Loucy (cell line): ENCODE results near the gene MYO5C.

Experiments
- H2AFZ ChIP-seq: fragments of 200-600 bp; sonication (generic); 2 replicates; pipeline ENCODE4 v1.6.0; 2016; ENCODE audit warnings: antibody characterized with exemption, mild to moderate bottlenecking, low read length, moderate library complexity
- H3F3A ChIP-seq: fragments of 200-600 bp; 2 replicates; pipeline ENCODE4 v1.6.0; 2016; ENCODE audit warnings: antibody characterized with exemption, low read depth, mild to moderate bottlenecking
- H3K27me3 ChIP-seq: fragments of 200-600 bp; sonication (generic); 2 replicates; pipeline ENCODE4 v1.6.1; 2014; ENCODE audit warnings: low read length, mild to moderate bottlenecking; ENCODE audit not compliant: insufficient read depth, poor library complexity, severe bottlenecking
- H3K36me3 ChIP-seq: fragments of 200-600 bp; sonication (generic); 2 replicates; pipeline ENCODE4 v1.6.1; 2016; ENCODE audit warnings: low read length; ENCODE audit not compliant: insufficient read depth
- H3K4me1 ChIP-seq: fragments of 200-600 bp; sonication (generic); 2 replicates; pipeline ENCODE4 v1.5.1; 2014; ENCODE audit warnings: low read length, mild to moderate bottlenecking; ENCODE audit not compliant: insufficient read depth, poor library complexity, severe bottlenecking
- H3K4me2 ChIP-seq: fragments of 200-600 bp; sonication (generic); 2 replicates; pipeline ENCODE4 v1.6.0; 2014; ENCODE audit warnings: antibody characterized with exemption, low read length, low read depth, mild to moderate bottlenecking; ENCODE audit not compliant: poor library complexity, severe bottlenecking
- H3K4me3 ChIP-seq: fragments of 200-600 bp; sonication (generic); 2 replicates; pipeline ENCODE4 v1.5.1; 2014; ENCODE audit warnings: low read length, mild to moderate bottlenecking, mixed read lengths; ENCODE audit not compliant: poor library complexity, severe bottlenecking
- H3K79me2 ChIP-seq: fragments of 200-600 bp; sonication (generic); 2 replicates; pipeline ENCODE4 v1.6.1; 2014; ENCODE audit warnings: low read length; ENCODE audit not compliant: insufficient read depth
- H3K9ac ChIP-seq: fragments of 200-600 bp; sonication (generic); 2 replicates; pipeline ENCODE4 v1.6.0; 2014; ENCODE audit warnings: mild to moderate bottlenecking, low read depth, low read length, moderate library complexity; ENCODE audit not compliant: poor library complexity, severe bottlenecking
- H3K9me2 ChIP-seq: fragments of 200-600 bp; sonication (generic); replicated peaks from 2 replicates; pipeline ENCODE4 v1.6.1; 2016; ENCODE audit warnings: low read depth, low read length, mixed read lengths
- H3K9me3 ChIP-seq: fragments of 200-600 bp; sonication (generic); 2 replicates; pipeline ENCODE4 v1.6.1; 2014; ENCODE audit warnings: mild to moderate bottlenecking, antibody characterized with exemption, low read length, low read depth; ENCODE audit not compliant: insufficient read depth
- H4K20me1 ChIP-seq: fragments of 200-600 bp; sonication (generic); 2 replicates; pipeline ENCODE4 v1.6.0; 2014; ENCODE audit warnings: antibody characterized with exemption, low read length, mild to moderate bottlenecking; ENCODE audit not compliant: insufficient read depth, poor library complexity, severe bottlenecking
- CTCF ChIP-seq: fragments of 200-600 bp; sonication (generic); conservative IDR thresholded peaks from 2 replicates; pipeline ENCODE4 v1.5.1; 2014; ENCODE audit warnings: mild to moderate bottlenecking, antibody characterized with exemption, low read length
- EZH2phosphoT487 ChIP-seq: fragments of 200-600 bp; IDR thresholded peaks from 2 replicates; pipeline ENCODE4 v1.6.1; 2018; ENCODE audit warnings: antibody characterized with exemption, mild to moderate bottlenecking, moderate library complexity, borderline replicate concordance

Gene MYO5C

GRCh38 chr15:52295421-52296001, at the start of gene MYO5C:
Gene MYO5C (minus strand): TSS chr15:52295804. CDS start chr15:52295636, 168 bp downstream.
- Histone ChIP-seq H3K4me2 (peak within 1 kb of the TSS; percentile 59), H3K9me2 (no peaks in the 10 kb centered on the region), H3K79me2 (no peaks in the 10 kb centered on the region), H3F3A (no peaks in the 10 kb centered on the region), H4K20me1 (no peaks in the 10 kb centered on the region), H3K27me3 (peaks cover 10% of the 10 kb centered on the region), H3K9me3 (no peaks in the 10 kb centered on the region), H3K9ac (peak within 1 kb of the TSS; percentile 37), H3K4me3 (peak within 1 kb of the TSS; percentile 71), H3K36me3 (no peaks in the 10 kb centered on the region), H2AFZ (peak within 1 kb of the TSS; percentile 56; the same call in 1 of the 2 replicates), H3K4me1 (no peaks in the 10 kb centered on the region)
- no peak for TF ChIP-seq CTCF
- no peak for TF ChIP-seq EZH2phosphoT487

GRCh38 chr15:52344592-52344991, 49.0 kb upstream of the MYO5C start:
- Histone ChIP-seq H3K4me1 (no peaks in the 10 kb centered on the region), H3K79me2 (no peaks in the 10 kb centered on the region), H3K36me3 (peaks cover 11% of the 10 kb centered on the region; the same call in 1 of the 2 replicates), H3K27me3 (no peaks in the 10 kb centered on the region), H3K9me2 (no peaks in the 10 kb centered on the region), H4K20me1 (no peaks in the 10 kb centered on the region), H2AFZ (no peak overlapping the region), H3K4me2 (no peak overlapping the region), H3K4me3 (no peak overlapping the region), H3K9ac (no peak overlapping the region), H3K9me3 (no peaks in the 10 kb centered on the region), H3F3A (no peaks in the 10 kb centered on the region)
- TF ChIP-seq CTCF = no peak
- no peak for TF ChIP-seq EZH2phosphoT487

- no peak overlapping the region for H3K4me2 ChIP-seq
- no peak overlapping the region for H3K9ac ChIP-seq
- H3K9me2 ChIP-seq = no peaks in the 10 kb centered on the region
- no peaks in the 10 kb centered on the region for H3K79me2 ChIP-seq
- H2AFZ ChIP-seq = no peak overlapping the region
- no peaks in the 10 kb centered on the region for H3K4me1 ChIP-seq
- no peaks in the 10 kb centered on the region for H3K9me3 ChIP-seq
- no peaks in the 10 kb centered on the region for H4K20me1 ChIP-seq
- no peak for TF ChIP-seq EZH2phosphoT487
- H3K27me3 ChIP-seq = no peaks in the 10 kb centered on the region
- H3K4me3 ChIP-seq = no peak overlapping the region
- H3K36me3 ChIP-seq = peaks cover 6% of the 10 kb centered on the region; the same call in 1 of the 2 replicates
- no peaks in the 10 kb centered on the region for H3F3A ChIP-seq
These were observed 48.2 kb upstream of the MYO5C start for GRCh38 chr15:52343831-52344230.

- Histone ChIP-seq H3K9me3 (no peaks in the 10 kb centered on the region), H3F3A (no peaks in the 10 kb centered on the region), H3K9me2 (no peaks in the 10 kb centered on the region), H3K4me3 (no peak overlapping the region), H3K4me1 (peaks cover 11% of the 10 kb centered on the region), H3K9ac (no peak overlapping the region), H4K20me1 (no peaks in the 10 kb centered on the region), H3K36me3 (peaks cover 5% of the 10 kb centered on the region; the same call in 1 of the 2 replicates), H3K4me2 (no peak overlapping the region), H2AFZ (no peak overlapping the region), H3K27me3 (no peaks in the 10 kb centered on the region), H3K79me2 (no peaks in the 10 kb centered on the region)
- TF ChIP-seq CTCF (no peak), EZH2phosphoT487 (no peak)
These were observed 44.5 kb upstream of the MYO5C start for GRCh38 chr15:52340093-52340492.
